PC-9 (cell line): ENCODE measurements around the gene ATP2B1. TPM values are rescaled to one million over a fixed set of nuclear protein-coding genes. Genes with fewer than 3 reads are reported as not detected.

ENCODE experiments used
- BruUV-seq: library from RNA; stranded (reverse); fragments of 400-500 nt; replicated peaks from 2 replicates; lab custom pipeline; 2021; lab: Mats Ljungman, UMichigan
- CTCF ChIA-PET: fragments of 300-600 bp; sonication (Branson Sonifier 250); formaldehyde crosslinking; loops from one replicate; lab custom pipeline; 2022; ENCODE audit warnings: antibody characterized with exemption; lab: Charles Lee
- POLR2A ChIA-PET: fragments of 300-600 bp; sonication (Branson Sonifier 250); formaldehyde crosslinking; loops from one replicate; lab custom pipeline; 2022; ENCODE audit warnings: antibody characterized with exemption; ENCODE audit not compliant: unreplicated experiment; lab: Charles Lee
- DNase-seq, 2 experiments: peaks; one replicate each; pipeline versions ENCODE4 v3.0.0 to v3.0.0-alpha.2; 2015 to 2022; ENCODE audit warnings: mixed read lengths in 1 of 2
- H2AFZ ChIP-seq: fragments of 200-600 bp; sonication (generic); 2 replicates; pipeline ENCODE4 v1.8.1; 2017; ENCODE audit warnings: antibody characterized with exemption
- H3F3A ChIP-seq: fragments of 200-600 bp; sonication (generic); 2 replicates; pipeline ENCODE4 v1.8.1; 2017; ENCODE audit warnings: antibody characterized with exemption, mild to moderate bottlenecking, low read depth; ENCODE audit not compliant: insufficient read depth
- H3K27ac ChIP-seq: fragments of 200-600 bp; sonication (generic); 2 replicates; pipeline ENCODE4 v1.6.1; 2016; ENCODE audit warnings: mixed run types
- H3K27me3 ChIP-seq: fragments of 200-600 bp; sonication (generic); 2 replicates; pipeline ENCODE4 v1.6.1; 2016; ENCODE audit warnings: low read depth, mixed run types; ENCODE audit not compliant: insufficient read depth
- H3K36me3 ChIP-seq: fragments of 200-600 bp; sonication (generic); 2 replicates; pipeline ENCODE4 v1.6.1; 2016; ENCODE audit warnings: low read depth, mixed run types
- H3K4me1 ChIP-seq: fragments of 200-600 bp; sonication (generic); replicated peaks from 2 replicates; pipeline ENCODE4 v1.6.1; 2016; ENCODE audit warnings: mixed run types; ENCODE audit not compliant: insufficient read depth
- H3K4me2 ChIP-seq: fragments of 200-600 bp; sonication (generic); 2 replicates; pipeline ENCODE4 v1.6.1; 2017; ENCODE audit warnings: mixed run types
- H3K4me3 ChIP-seq: fragments of 200-600 bp; sonication (generic); 2 replicates; pipeline ENCODE4 v1.6.1; 2016; ENCODE audit warnings: mixed run types
- H3K79me2 ChIP-seq: fragments of 200-600 bp; sonication (generic); 2 replicates; pipeline ENCODE4 v1.6.1; 2017; ENCODE audit warnings: low read depth, mixed run types
- H3K9me2 ChIP-seq: fragments of 200-600 bp; sonication (generic); 2 replicates; pipeline ENCODE4 v1.8.1; 2017; ENCODE audit warnings: mild to moderate bottlenecking; ENCODE audit not compliant: insufficient read depth
- H3K9me3 ChIP-seq: fragments of 200-600 bp; sonication (generic); 2 replicates; pipeline ENCODE4 v1.8.1; 2016; ENCODE audit warnings: low read depth; ENCODE audit not compliant: insufficient read depth
- H4K20me1 ChIP-seq: fragments of 200-600 bp; sonication (generic); 2 replicates; pipeline ENCODE4 v1.8.1; 2017; ENCODE audit not compliant: insufficient read depth
- CTCF ChIP-seq: fragments of 200-600 bp; sonication (generic); conservative IDR thresholded peaks from 2 replicates; pipeline ENCODE4 v1.6.1; 2017; ENCODE audit warnings: mixed run types, antibody characterized with exemption, mild to moderate bottlenecking, moderate library complexity
- EZH2 ChIP-seq: fragments of 200-600 bp; sonication (generic); IDR thresholded peaks from 2 replicates; pipeline ENCODE4 v1.8.0; 2017; ENCODE audit warnings: antibody characterized with exemption, low read depth
- intact Hi-C: fragments of 100-400 bp; cut with micrococcal nuclease; formaldehyde crosslinking; loops from one replicate; pipeline ENCODE4 v1.10.0; 2022; ENCODE audit not compliant: unreplicated experiment
- total RNA-seq: library from RNA; stranded (reverse); gene quantifications from 2 replicates; pipeline ENCODE4 v1.2.3, GENCODE V29; 2021

ATP2B1 gene
- total RNA-seq, 1 experiment from 2014 or later, result 29.4 TPM

GRCh38 chr12:89703768-89704167 lies 4.9 kb downstream of the ATP2B1 start:
- POLR2A ChIA-PET, result no interaction called here
- Histone ChIP-seq H3K79me2 (peaks cover 97% of the 10 kb centered on the region), H3K36me3 (0 out of 2 replicates have a peak, but pooled peaks cover 3% of the 10 kb centered on the region), H3K27ac (no peak overlapping the region), H2AFZ (no peak overlapping the region), H4K20me1 (0 out of 2 replicates have a peak, but pooled peaks cover 8% of the 10 kb centered on the region), H3K4me1 (peaks cover 49% of the 10 kb centered on the region), H3K9me2 (no peaks in the 10 kb centered on the region), H3K4me2 (0 out of 2 replicates have a peak overlapping the region, but pooled peaks have one; percentile 11), H3F3A (no peaks in the 10 kb centered on the region), H3K4me3 (no peak overlapping the region), H3K27me3 (no peaks in the 10 kb centered on the region), H3K9me3 (no peaks in the 10 kb centered on the region; the same call in 1 of the 2 replicates)
- BruUV-seq, result no TSS peak
- no peak for DNase-seq
- intact Hi-C loops, result no loop called here
- CTCF ChIA-PET, result no interaction called here
- TF ChIP-seq CTCF (no peak), EZH2 (no peak)

GRCh38 chr12:89702503-89702902 lies 6.1 kb downstream of the ATP2B1 start:
- Histone ChIP-seq H4K20me1 (0 out of 2 replicates have a peak, but pooled peaks cover 8% of the 10 kb centered on the region), H3K4me3 (no peak overlapping the region), H3K9me3 (no peaks in the 10 kb centered on the region; the same call in 1 of the 2 replicates), H3K79me2 (peaks cover 100% of the 10 kb centered on the region), H3K27ac (no peak overlapping the region), H3K27me3 (no peaks in the 10 kb centered on the region), H3K4me1 (peaks cover 49% of the 10 kb centered on the region), H3K36me3 (0 out of 2 replicates have a peak, but pooled peaks cover 6% of the 10 kb centered on the region), H3K4me2 (no peak overlapping the region), H3K9me2 (no peaks in the 10 kb centered on the region), H3F3A (no peaks in the 10 kb centered on the region), H2AFZ (no peak overlapping the region)
- no peak for DNase-seq
- CTCF ChIA-PET, result interaction anchor here (0.6 kb wide), 2 partner anchors 1238 to 1276 kb away, joined by 3 read pairs; no protein-coding TSS in a partner anchor
- intact Hi-C loops, result no loop called here
- POLR2A ChIA-PET, result interaction anchor here (0.6 kb wide), 1 partner anchor 11 kb away, joined by 3 read pairs; no protein-coding TSS in a partner anchor
- BruUV-seq, result no TSS peak
- no peak for TF ChIP-seq CTCF
- TF ChIP-seq EZH2, result no peak

- CTCF ChIA-PET, result no interaction called here
- no peak for DNase-seq
These were observed 6.9 kb downstream of the ATP2B1 start for GRCh38 chr12:89701606-89702206.

More at GRCh38 chr12:89701606-89702206, 6.9 kb downstream of the ATP2B1 start:
- POLR2A ChIA-PET, result interaction anchor here (0.6 kb wide), 1 partner anchor 1420 kb away, joined by 4 read pairs; no protein-coding TSS in a partner anchor
- no peaks in the 10 kb centered on the region for H3F3A ChIP-seq
- H3K36me3 ChIP-seq, result 0 out of 2 replicates have a peak, but pooled peaks cover 6% of the 10 kb centered on the region
- H3K4me2 ChIP-seq, result no peak overlapping the region
- intact Hi-C loops, result no loop called here
- H3K9me2 ChIP-seq, result no peaks in the 10 kb centered on the region
- no peak overlapping the region for H2AFZ ChIP-seq
- H3K27me3 ChIP-seq, result no peaks in the 10 kb centered on the region
- H3K4me1 ChIP-seq, result peaks cover 45% of the 10 kb centered on the region
- H4K20me1 ChIP-seq, result 0 out of 2 replicates have a peak, but pooled peaks cover 8% of the 10 kb centered on the region
- no peaks in the 10 kb centered on the region; the same call in 1 of the 2 replicates for H3K9me3 ChIP-seq
- TF ChIP-seq CTCF, result no peak
- TF ChIP-seq EZH2, result no peak
- peaks cover 100% of the 10 kb centered on the region for H3K79me2 ChIP-seq
- H3K27ac ChIP-seq, result no peak overlapping the region
- H3K4me3 ChIP-seq, result no peak overlapping the region
- no TSS peak for BruUV-seq
